ENCODE results near the gene FOXA1. TPM values are rescaled to one million over a fixed set of nuclear protein-coding genes. Genes with fewer than 3 reads are reported as not detected.

FOXA1 gene
- total RNA-seq, 1 donor = 0.36 TPM

- no peaks in the 10 kb centered on the region for H4K20me1 ChIP-seq (ENCODE audit: insufficient read depth, low read length)
- H3K4me1 ChIP-seq (ENCODE audit: insufficient read depth, low read length) = no peaks in the 10 kb centered on the region
- H3K27ac ChIP-seq (ENCODE audit: low read depth, low read length) = no peak overlapping the region
- H2AFZ ChIP-seq (ENCODE audit: low read length) = peak overlapping the region; percentile 73
- H3K4me2 ChIP-seq (ENCODE audit: insufficient read depth, low read length) = peak overlapping the region; percentile 82
- peak; percentile 98 for DNase-seq (ENCODE audit: insufficient read length, low spot score, missing footprints)
- no peaks in the 10 kb centered on the region for H3K79me2 ChIP-seq (ENCODE audit: insufficient read depth, low read length)
- TF ChIP-seq CTCF (IDR thresholded peaks at IDR 0.05; ENCODE audit: extremely low read depth, low read depth, low read length) = peak; percentile 90
- H3K27me3 ChIP-seq (ENCODE audit: insufficient read depth, low read length) = peaks cover 89% of the 10 kb centered on the region
- H3K36me3 ChIP-seq (ENCODE audit: insufficient read depth, low read length) = no peaks in the 10 kb centered on the region
- peak overlapping the region; percentile 73 for H3K4me3 ChIP-seq (ENCODE audit: insufficient read depth, low read length)
- H3K9me3 ChIP-seq (ENCODE audit: low read depth, low read length) = no peaks in the 10 kb centered on the region
Observed at GRCh38 chr14:37594238-37594970, 645 bp downstream of the FOXA1 start.

- peak; percentile 74 for DNase-seq (ENCODE audit: insufficient read length, low spot score, missing footprints)
- Histone ChIP-seq H4K20me1 (ENCODE audit: insufficient read depth, low read length) (no peaks in the 10 kb centered on the region), H3K36me3 (ENCODE audit: insufficient read depth, low read length) (no peaks in the 10 kb centered on the region), H2AFZ (ENCODE audit: low read length) (no peak overlapping the region), H3K79me2 (ENCODE audit: insufficient read depth, low read length) (no peaks in the 10 kb centered on the region), H3K27ac (ENCODE audit: low read depth, low read length) (no peak overlapping the region), H3K4me1 (ENCODE audit: insufficient read depth, low read length) (no peaks in the 10 kb centered on the region), H3K4me3 (ENCODE audit: insufficient read depth, low read length) (peak overlapping the region; percentile 73), H3K27me3 (ENCODE audit: insufficient read depth, low read length) (peaks cover 89% of the 10 kb centered on the region), H3K9me3 (ENCODE audit: low read depth, low read length) (no peaks in the 10 kb centered on the region), H3K4me2 (ENCODE audit: insufficient read depth, low read length) (peak overlapping the region; percentile 82)
- TF ChIP-seq CTCF (IDR thresholded peaks at IDR 0.05; ENCODE audit: extremely low read depth, low read depth, low read length) = no peak
Observed at GRCh38 chr14:37593511-37594237, 1.4 kb downstream of the FOXA1 start.

GRCh38 chr14:37592482-37593408, 2.3 kb downstream of the FOXA1 start:
- TF ChIP-seq CTCF (IDR thresholded peaks at IDR 0.05; ENCODE audit: extremely low read depth, low read depth, low read length) = no peak
- Histone ChIP-seq H3K4me2 (ENCODE audit: insufficient read depth, low read length) (no peak overlapping the region), H4K20me1 (ENCODE audit: insufficient read depth, low read length) (no peaks in the 10 kb centered on the region), H2AFZ (ENCODE audit: low read length) (no peak overlapping the region), H3K4me1 (ENCODE audit: insufficient read depth, low read length) (no peaks in the 10 kb centered on the region), H3K27ac (ENCODE audit: low read depth, low read length) (no peak overlapping the region), H3K9me3 (ENCODE audit: low read depth, low read length) (no peaks in the 10 kb centered on the region), H3K79me2 (ENCODE audit: insufficient read depth, low read length) (no peaks in the 10 kb centered on the region), H3K36me3 (ENCODE audit: insufficient read depth, low read length) (no peaks in the 10 kb centered on the region), H3K27me3 (ENCODE audit: insufficient read depth, low read length) (peaks cover 89% of the 10 kb centered on the region), H3K4me3 (ENCODE audit: insufficient read depth, low read length) (no peak overlapping the region)
- DNase-seq (ENCODE audit: insufficient read length, low spot score, missing footprints) = peak; percentile 65

All from osteoblast (primary cell).